CD4-positive, alpha-beta T cell treated with Interferon gamma for 1 hour (primary cell): ENCODE data around the gene NANOG.
"Not testable (repeated sequence)": the region's sequence is repeated elsewhere in the genome, so short reads cannot be mapped to it uniquely, and the experiment has no call there.

Experiments
- DNase-seq: peaks from one replicate; pipeline ENCODE4 v3.0.0-alpha.2; 2020

Gene NANOG

DNA sequence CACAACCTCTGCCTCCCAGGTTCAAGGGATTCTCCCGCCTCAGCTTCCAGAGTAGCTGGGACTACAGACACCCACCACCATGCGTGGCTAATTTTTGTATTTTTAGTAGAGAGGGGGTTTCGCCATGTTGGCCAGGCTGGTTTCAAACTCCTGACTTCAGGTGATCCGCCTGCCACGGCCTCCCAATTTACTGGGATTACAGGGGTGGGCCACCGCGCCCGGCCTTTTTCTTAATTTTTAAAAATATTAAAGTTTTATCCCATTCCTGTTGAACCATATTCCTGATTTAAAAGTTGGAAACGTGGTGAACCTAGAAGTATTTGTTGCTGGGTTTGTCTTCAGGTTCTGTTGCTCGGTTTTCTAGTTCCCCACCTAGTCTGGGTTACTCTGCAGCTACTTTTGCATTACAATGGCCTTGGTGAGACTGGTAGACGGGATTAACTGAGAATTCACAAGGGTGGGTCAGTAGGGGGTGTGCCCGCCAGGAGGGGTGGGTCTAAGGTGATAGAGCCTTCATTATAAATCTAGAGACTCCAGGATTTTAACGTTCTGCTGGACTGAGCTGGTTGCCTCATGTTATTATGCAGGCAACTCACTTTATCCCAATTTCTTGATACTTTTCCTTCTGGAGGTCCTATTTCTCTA is at the start of gene NANOG:
NANOG (plus strand) TSS at position 519 of the 645 bp plus-strand sequence. CDS start 213 bp downstream, outside the sequence.
- not testable (repeated sequence) for DNase-seq

- DNase-seq = no peak
These were observed 42.0 kb upstream of the NANOG start, which contains the start of gene CLEC4C for GRCh38 chr12:7747246-7747645. Gene CLEC4C (minus strand): TSS chr12:7747375. CDS start chr12:7747348, 27 bp downstream.

GRCh38 chr12:7748852-7749251 is 40.4 kb upstream of the NANOG start:
- DNase-seq = no peak

- no peak for DNase-seq
These were observed 39.8 kb upstream of the NANOG start for GRCh38 chr12:7749442-7749841.

GRCh38 chr12:7750350-7750749 is 38.9 kb upstream of the NANOG start:
- no peak for DNase-seq

GRCh38 chr12:7751394-7751793 is 37.8 kb upstream of the NANOG start:
- no peak for DNase-seq

DNA sequence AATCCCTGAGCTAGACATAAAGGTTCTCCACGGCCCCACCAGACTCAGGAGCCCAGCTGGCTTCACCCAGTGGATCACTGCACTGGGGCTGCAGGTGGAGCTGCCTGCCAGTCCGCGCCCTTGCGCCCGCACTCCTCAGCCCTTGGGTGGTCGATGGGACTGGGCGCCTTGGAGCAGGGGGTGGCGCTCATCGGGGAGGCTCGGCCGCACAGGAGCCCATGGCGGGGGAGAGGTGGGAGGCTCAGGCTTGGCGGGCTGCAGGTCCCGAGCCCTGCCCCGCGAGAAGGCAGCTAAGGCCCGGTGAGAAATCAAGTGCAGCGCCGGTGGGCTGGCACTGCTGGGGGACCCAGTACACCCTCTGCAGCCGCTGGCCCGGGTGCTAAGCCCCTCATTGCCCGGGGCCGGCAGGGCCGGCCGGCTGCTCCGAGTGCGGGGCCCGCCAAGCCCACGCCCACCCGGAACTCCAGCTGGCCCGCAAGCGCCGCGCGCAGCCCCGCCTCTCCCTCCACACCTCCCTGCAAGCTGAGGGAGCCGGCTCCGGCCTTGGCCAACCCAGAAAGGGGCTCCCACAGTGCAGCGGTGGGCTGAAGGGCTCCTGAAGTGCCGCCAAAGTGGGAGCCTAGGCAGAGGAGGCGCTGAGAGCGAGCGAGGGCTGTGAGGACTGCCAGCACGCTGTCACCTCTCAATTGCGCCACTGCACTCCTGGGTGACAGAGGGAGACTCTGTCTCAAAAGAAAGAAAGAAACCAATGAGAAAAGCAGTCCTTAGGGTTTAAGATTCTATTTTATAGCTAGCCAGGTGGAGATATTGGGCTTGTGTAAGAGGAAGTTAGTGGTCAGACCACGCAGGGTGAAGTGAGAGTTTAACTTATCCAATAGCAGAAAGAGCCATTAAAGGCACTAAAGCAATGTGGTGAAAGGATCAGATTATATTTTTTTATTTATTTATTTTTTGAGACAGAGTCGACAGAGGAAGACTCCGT is 37.0 kb upstream of the NANOG start:
- DNase-seq = not testable (repeated sequence)

DNA sequence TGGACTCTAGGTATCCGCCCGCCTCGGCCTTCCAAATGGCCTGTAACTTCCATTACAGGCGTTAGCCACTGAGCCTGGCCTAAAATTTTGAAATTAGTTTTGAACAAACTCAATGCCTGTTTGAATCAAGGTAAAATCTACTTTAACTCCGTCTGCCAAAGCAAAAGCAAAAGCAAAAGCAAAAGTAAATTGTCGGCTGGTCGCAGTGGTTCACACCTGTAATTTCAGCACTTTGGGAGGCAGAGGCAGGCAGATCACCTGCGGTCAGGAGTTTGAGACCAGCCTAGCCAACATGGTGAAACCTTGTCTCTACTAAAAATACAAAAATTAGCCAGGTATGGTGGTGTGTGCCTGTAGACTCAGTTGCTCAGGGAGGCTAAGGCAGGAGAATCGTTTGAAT is 33.5 kb upstream of the NANOG start:
- not testable (repeated sequence) for DNase-seq

- DNase-seq = no peak
These were observed 32.2 kb upstream of the NANOG start for GRCh38 chr12:7756993-7757392.

- DNase-seq = no peak
These were observed 30.4 kb upstream of the NANOG start for GRCh38 chr12:7758766-7759140.

- DNase-seq = no peak
These were observed 19.2 kb upstream of the NANOG start for GRCh38 chr12:7769999-7770398.

DNA sequence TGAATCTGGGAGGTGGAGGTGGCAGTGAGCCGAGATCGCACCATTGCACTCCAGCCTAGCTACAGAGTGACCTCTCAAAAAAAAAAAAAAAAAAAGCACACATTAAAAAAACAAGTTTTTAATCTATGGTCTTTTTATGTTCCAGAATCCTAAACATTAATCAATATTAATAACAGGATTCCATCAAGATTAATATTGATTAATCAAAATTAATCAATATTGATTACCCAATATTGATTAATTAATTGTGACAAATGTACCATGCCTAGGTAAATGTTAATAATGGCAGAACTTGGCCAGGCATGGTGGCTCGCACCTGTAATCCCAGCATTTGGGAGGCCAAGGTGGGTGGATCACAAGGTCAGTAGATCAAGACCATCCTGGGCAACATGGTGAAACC is 7.9 kb upstream of the NANOG start:
- no peak for DNase-seq

DNA sequence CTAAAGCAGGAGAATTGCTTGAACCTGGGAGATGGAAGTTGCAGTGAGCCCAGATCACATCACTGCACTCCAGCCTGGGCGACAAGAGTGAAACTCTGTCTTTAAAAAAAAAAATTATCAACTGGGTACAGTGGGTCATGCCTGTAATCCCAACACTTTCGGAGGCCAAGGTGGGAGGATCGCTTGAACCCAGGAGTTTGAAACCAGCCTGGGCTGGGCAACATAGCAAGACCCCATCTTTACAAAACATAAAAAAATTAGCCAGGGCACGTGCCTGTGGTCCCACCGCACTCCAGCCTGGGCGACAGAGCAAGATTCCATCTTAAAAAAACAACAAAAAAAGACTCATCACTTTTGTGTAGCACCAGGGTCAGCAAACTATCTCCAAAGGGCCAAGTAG is 7.1 kb upstream of the NANOG start:
- no peak for DNase-seq

DNA sequence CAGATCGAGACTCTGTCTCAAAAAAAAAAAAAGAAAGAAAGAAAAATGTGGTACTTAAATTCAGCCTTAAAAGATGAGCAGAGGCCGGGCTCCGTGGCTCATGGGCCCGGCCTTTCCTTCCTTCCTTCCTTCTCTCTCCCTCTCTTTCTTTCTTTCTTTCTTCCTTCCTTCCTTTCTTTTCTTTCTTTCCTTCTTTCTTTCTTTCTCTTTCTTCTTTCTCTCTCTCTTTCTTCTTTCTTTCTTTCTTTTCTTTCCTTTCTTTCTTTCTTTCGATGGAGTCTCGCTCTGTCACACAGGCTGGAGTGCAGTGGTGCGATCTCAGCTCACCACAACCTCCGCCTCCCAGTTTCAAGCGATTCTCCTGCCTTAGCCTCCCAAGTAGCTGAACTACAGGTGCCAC is 5.8 kb upstream of the NANOG start:
- not testable (repeated sequence) for DNase-seq

- DNase-seq = no peak
These were observed 4.5 kb upstream of the NANOG start for GRCh38 chr12:7784701-7785100.

DNA sequence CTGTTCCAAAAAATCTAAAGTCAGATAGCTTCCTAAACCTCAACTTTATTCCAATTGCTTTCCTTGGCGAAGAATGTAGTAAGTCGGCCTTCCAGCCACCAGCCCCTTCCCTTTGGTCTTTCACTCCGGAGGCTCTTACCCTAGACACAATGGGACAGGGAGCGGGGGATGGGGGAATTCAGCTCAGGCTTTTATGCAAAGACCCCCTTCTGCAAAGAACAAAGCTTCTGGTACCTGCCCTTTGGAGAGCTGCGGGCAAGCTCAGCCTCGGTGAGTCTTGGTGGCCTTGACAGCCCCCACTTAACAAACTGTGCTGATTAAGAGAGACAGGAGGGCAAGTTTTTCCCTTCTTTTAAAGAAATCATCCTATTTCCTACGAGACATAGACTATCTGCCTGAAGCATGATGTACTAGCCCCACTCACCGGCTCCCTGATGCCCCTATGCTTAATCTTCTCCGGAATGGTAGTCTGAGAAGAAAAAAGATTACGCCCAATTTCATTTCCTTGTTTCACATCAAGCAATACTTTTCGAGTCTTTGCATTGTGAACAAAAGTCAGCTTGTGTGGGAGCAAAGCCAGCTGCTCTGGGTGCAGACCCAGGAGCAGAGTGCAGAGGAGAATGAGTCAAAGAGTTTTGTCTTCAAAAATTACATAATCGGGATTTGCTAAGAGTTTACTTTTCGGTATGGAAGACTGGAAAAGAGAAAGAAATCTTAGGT is 1.5 kb upstream of the NANOG start:
- no peak for DNase-seq

- DNase-seq = no peak
These were observed 925 bp upstream of the NANOG start for GRCh38 chr12:7788294-7788660.

GRCh38 chr12:7793211-7793610 is 4.0 kb downstream of the NANOG start:
- no peak for DNase-seq

GRCh38 chr12:7797269-7797668 is 8.1 kb downstream of the NANOG start:
- not testable (repeated sequence) for DNase-seq

DNA sequence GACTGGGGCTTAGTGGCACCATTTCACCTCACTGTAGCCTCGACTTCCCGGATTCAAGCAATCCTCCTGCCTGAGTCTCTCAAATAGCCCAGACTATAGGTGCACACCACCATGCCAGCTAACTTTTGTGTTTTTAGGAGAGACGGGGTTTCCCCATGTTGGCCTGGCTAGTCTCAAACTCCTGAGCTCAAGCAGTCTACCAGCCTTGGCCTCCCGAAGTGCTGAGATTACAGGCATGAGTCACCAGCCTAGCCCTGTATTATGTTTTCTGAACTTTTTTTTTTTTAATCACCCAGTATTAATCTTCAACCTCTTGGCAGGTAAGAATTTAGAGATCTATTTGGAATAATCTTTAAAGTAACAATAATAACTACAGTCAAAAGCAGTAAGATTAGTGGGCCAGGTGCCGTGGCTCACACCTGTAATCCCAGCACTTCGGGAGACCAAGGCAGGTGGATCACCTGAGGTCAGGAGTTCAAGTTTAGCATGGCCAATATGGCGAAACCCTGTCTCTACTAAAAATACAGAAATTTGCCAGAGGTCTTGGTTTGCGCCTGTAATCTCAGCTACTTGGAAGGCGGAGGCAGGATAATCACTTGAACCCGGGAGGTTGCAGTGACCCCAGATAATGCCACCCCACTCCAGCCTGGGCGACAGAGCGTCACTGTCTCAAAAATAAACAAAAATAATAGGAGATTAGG is 8.6 kb downstream of the NANOG start:
- no peak for DNase-seq

DNA sequence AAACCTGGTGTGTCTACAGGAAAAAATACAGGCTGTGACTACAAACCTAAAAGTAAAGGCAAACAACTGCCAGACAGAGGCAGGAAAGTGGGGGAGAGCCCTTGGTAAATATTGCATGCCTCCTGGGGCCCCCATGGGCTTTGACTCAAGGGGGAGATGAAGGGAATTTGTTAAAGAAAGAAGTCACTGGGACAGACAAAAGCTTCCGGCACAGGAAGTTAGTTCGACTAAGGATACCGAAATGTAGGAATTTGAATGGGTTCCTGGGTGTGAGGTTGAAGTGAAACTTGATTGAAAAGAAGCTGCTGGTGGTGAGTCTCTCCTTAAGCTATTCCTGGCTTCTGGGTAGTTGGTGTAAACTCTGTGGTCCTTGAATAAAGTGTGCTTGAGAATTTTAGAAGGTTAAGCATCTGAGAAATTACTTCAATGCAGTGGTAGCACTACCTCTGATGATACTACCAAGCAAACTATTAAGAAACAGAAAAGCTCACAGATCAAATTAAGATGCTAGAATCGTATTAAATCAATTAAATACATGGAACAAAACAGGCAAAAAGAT is 9.6 kb downstream of the NANOG start:
- DNase-seq = not testable (repeated sequence)

DNA sequence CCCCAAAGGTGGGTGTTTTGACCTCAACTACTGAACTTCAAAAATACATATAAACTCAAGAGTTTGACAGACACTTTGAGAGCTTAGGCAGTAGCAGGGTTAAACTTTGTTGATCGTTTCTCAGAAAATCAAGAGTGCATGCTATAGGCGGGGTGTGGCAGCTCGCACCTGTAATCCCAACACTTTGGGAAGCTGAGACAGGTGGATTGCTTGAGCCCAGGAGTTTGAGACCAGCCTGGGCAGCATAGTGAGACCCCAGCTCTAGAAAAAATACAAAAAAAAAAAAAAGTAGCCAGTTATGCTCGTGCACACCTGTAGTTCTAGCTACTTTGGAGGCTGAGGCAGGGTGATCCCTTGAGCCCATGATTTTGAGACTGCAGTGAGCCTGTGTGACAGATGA is 12.3 kb downstream of the NANOG start:
- no peak for DNase-seq
